DND-41 (cell line): Measurements from ENCODE around the gene TIMM23.

Experiments
- CTCF ChIP-seq: IDR thresholded peaks from 2 replicates; pipeline ENCODE4 v1.5.1; 2012; ENCODE audit warnings: borderline replicate concordance, low read length, moderate library complexity, mild to moderate bottlenecking; ENCODE audit not compliant: poor library complexity, severe bottlenecking; ENCODE audit errors: extremely low read depth
- EZH2 ChIP-seq: IDR thresholded peaks from 3 replicates; pipeline ENCODE4 v1.6.1; 2012; ENCODE audit warnings: borderline replicate concordance, low read depth, mild to moderate bottlenecking, moderate library complexity, low read length, inconsistent platforms; ENCODE audit not compliant: severe bottlenecking

- TF ChIP-seq EZH2 (no peak), CTCF (no peak)
Measured at GRCh38 chr10:46037107-46037825, 65.0 kb downstream of the TIMM23 start.
